HuH-7.5 (cell line): ENCODE results near the gene ELP4.

Source experiments
- DNase-seq: peaks from one replicate; pipeline ENCODE4 v3.0.0; 2011; ENCODE audit warnings: low spot score

The ELP4 gene

DNA sequence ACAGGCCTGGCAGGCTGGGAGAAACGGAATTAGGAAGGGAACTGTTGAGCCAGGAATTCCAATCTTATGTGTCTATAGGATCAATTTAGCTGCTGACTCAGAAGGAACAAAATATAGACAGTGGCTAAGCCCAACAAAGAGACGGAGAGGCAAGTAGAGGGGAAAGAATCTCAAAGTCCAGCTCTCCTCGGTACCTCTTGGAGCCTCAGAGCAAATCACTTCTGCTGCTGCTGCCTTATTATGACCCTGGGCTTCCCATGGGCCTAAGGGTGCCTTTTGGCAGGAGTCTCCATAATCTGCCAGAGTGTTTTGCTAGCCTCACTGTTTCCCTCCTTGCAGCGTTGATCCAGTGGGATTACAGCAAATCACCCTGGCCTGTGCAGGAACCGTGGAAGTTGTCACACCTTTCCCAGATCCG lies 269.8 kb downstream of the ELP4 start:
- DNase-seq, result no peak

DNA sequence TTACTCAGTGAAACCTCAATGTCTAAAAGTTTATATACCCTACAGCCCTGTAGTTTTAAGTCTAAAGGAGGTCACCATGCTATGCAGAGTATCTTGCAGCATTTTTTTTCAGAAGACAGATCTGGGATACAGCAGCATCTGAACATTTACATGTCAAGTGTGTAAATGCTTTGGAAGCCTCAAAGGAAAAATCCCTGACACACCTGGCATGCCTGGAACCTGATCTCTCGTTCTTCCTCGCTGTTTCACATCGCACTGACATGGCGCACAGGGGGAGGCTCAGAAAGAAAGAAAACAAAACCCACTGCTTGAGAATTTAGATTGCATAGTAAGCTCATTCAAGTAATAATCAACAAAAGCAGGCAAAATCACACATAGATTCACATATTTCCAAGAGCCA lies 270.5 kb downstream of the ELP4 start:
- DNase-seq, result no peak

DNA sequence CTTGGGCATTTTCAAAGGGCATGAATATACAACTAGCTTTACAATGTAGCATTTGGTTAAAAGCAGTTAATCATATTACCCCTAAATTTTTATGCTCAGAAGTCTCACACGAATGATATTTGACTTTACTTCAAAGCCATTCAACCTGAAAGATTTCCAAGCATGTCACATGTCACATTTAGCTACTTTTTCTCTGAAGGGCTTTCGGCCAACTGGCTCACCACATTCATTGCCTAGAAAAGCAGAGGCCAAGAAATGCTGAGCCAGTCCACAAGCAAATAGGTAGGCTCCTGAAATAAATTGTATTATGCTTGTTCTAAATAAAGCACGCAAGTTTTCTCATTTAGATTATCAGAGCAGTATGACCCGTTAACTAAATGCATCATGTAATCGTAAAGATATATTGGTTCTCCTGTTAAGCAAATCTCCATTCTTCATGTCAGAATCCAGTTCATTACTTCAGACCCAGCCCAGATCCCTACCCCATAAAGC lies 271.0 kb downstream of the ELP4 start:
- DNase-seq, result no peak

DNA sequence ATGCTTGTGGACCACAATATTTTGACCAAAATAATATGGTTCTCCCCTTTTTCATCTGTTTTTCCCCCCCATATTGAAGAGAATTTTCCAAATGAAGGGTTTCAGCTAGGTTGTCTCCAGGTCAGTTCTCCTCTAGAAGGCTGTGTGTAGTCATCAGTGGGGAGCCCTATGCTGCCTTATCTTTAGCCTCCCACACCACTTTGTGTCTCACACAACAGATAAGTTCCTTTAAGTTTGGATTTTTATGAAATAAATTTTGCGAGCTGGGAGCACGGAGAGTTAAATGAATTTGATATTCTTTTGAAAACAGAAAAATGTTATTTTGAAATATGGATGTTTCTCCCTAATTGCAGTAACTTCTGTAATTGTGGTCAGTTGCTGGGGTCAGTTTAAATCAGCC lies 272.7 kb downstream of the ELP4 start:
- DNase-seq, result no peak

DNA sequence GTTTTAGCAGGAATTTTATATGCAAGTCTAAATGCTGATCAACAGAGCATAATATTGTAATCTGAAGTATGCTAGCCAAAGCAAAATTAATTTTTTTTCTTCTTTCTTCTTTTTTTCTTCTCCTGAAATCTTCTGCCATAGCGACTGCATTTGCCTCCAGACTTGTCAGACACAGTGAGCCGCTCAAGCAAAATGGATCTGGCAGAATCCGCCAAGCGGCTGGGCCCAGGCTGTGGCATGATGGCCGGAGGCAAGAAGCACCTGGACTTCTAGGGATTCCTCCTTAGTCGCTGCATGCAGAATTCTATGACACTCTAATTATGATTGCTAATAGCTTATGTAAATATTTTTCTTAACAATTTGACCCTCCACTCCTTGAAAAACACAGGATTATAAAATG lies 273.7 kb downstream of the ELP4 start:
- no peak for DNase-seq

DNA sequence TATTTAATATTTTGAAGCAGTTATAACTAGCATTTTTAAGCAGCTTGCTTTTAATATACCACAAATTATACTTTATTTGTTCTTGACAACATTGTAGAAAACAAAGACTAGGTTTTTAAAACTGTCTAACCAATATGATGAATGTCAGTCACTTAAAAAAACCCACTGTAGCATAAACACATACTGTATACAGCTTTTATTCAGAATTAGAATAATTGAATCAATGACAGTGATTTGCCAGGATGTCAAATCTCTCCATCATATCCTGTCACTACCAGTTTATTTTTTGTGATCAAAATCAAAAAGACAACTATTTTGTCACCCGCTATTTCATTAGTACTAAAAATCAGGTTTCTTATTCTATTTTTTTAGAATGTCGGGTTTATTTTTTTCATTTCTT lies 275.0 kb downstream of the ELP4 start:
- DNase-seq, result no peak

DNA sequence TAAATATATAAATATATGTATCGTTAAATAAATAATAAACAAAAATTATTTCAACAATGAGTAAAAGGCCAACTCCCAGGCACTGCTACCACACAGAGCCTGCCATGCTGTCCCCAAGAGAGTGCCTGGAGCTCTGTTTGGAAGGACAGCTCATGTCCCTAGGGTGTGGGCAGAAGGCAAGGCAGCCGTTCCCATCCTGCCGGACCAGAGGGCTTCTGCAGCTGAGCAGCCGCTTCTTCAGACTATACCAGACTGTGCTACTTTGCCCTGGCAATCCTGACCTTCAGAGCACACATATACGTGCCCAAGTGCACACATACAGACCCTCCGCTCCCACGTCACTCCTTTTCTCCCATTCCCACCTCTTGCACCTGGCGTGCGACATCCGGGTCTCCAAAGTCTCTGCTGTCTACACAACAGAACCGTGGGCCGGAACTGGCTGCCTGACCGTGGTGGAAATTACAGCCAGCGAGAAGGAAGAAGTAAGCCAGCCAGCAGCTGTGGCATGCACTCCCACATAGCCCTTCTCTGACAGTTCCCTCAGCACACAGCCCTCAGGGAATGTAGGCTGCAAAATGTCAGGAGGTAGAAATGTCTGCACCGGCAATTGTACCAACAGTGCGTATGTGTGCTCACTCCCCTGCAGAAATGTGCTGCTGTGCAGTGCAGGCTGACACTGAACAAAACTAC lies 277.6 kb downstream of the ELP4 start:
- no peak for DNase-seq

DNA sequence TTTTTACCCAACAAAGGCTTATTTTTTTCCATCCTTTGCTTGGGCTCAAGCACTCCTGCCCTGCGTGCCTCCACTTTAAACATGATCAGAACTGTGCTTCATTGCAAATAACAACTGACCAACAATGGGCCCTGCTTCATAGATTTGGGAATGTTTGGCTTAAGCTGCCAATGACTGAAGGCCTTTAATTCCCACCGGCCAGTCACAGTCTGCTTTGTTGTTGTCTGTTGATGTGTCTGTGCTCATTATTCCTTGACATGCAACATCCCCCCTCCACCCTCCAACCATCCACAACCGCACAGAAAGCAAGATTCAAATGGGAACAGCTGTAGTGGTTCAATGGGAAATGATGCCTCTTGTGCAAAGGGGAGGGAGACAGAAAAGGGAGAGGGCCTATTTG lies 278.5 kb downstream of the ELP4 start:
- DNase-seq, result no peak

DNA sequence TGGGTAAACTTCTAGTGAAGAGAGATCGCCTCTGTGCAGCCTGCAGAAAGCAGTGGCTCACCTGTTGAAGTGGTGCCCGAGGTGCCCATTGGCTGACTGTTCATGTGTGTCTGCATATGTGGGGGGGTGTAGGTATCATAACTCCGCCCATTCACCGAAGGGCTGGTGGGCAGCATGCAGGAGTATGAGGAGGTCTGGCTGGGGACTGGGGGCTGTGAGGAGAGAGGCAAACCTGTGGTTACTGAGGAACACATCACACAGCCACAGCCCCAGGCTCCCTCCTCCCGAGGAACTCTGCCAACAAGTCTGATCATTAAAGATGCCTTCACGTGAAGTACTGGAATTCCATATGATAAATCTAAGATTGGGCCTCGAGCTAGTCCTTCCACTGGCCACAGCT lies 281.1 kb downstream of the ELP4 start:
- DNase-seq, result no peak

DNA sequence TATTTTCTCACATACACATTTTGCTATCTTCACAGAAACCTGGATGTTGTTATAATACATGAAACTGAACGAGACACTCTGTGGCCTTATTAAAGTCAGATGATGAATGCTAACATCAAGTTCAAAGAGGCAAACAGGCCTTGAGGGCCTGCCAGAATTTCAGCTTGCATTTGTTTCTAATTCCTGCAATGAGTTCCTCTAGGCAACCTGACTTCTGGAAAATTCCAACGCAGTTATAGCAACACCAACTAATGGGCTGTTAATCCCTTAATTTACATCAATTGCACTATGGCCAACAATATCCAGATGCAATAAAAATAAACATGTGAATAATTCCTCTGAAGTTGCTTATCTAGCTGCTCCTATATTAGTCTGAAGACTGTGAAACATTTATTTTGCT lies 282.5 kb downstream of the ELP4 start:
- no peak for DNase-seq

DNA sequence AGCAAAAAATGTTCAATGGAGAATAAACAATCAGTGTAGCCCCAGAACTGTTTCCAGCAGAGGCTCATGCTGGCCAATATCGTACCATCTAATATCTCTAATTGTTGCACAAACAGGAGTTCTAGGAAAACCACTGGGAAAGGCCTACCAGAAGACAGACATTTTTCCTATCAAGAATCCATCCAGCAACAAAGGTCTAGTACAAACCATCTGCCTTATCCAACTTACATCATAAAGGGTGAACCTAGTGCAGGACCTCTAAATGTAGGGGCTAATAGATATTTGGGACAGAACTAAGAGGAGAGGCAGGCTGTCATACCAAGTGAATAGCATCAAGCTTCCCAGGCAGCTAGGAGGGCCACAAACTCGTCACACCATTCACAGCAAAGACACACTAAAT lies 282.9 kb downstream of the ELP4 start:
- no peak for DNase-seq

DNA sequence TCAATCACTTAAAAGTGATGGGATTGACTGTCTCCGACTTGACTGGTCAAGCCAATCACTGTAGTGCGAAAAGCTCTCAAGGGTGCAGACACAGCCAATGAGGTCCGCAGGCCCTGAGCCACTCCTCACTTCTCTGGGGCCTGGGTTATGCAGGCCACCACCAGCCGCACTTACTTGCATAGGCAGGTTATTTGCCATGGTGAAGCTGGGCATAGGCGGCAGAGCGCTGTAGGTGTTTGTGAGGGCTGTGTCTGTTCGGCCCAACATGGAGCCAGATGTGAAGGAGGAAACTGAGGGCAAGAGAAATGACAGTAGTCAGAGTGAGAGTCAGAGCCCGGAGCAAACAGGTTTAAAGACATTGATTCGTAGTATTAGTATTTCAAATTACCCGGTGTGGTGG lies 283.7 kb downstream of the ELP4 start:
- DNase-seq, result no peak

DNA sequence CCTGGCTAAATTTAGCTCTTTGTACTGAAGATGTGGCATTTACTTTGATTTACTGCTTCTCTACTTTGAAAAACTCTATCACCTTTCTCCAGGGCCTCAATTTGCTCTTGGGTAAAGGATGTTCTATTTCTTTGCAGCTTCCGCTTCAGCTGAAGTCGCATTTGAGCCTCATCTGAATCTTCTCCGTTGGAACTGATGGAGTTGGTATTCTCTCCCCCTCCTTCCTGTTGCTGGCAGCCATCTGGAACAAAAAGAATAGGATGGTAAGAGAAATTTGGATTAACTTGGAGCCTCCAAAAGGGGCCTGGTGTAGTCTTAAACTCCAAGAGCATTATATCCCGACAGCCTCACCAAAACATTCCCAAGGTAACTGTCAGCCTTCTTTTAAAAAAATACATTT lies 285.0 kb downstream of the ELP4 start:
- no peak for DNase-seq

DNA sequence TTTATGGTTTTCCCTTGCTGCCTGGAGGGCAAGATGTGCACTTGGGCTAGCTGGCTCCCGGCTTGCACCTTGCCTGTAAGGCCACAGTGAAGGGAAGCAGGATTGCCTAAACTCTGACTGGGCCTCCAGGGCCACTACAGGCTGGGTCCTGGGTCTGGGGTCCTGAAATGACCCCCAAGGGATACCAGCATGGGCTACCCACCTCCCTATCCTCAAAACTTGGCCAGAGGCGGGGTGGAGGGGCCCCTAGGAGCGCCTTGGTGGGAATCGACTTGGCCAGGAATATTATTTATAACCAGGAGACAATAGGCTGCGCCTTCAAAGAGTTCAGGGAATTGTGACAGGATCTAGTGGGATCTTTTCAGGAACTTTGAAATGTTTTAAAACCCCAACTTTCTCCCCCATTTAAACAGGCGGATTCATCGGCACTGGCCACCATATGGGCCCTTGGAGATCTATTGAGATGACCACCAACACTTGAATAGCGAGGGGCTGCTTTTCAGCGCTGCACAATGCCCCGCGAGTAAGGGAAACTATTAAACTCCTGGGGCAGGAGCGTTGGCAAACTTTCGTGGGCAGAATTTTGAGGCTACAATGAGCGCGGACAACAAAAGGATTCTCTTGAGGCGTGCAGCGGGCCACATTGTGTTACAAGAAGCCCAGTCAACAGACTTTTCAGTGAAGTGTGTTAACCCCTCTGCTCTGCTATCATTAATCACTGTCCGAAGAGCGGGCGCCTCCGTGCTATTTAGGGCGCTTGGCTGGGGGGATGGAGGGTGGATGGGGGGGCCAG lies 286.3 kb downstream of the ELP4 start:
- no peak for DNase-seq

DNA sequence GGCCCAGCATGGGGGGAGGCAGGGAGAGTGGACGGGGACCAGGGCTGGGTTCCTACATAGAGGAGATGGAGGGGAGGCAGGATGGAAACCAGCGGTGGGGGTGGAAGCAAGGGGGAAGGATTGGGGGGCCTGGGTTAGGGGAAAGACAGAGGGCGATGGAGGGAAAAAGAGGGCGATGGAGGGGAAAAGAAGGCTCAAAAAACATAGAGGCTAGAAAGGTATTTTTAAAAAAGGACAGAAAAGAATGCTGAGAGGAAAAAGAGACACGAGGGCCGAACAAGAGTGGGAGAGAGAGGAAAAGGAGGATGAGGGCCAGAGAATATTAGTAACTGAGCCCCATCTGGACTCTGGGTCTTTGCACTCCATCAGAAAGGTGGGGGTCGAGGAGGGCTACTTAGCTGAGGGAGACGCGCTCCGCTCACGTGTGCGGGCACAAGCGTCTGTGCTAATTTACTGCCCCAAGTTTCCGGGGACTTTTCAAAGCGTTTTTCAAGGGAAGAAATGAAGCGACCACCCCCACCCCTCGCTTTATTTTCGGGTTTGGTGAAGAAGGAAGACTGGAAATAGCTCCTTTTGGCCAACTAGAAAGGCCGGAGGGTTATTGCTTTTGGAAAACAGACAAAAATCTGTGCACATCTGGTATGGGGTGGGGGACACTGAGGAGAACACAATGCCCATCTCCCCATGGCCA lies 287.1 kb downstream of the ELP4 start:
- DNase-seq, result no peak

DNA sequence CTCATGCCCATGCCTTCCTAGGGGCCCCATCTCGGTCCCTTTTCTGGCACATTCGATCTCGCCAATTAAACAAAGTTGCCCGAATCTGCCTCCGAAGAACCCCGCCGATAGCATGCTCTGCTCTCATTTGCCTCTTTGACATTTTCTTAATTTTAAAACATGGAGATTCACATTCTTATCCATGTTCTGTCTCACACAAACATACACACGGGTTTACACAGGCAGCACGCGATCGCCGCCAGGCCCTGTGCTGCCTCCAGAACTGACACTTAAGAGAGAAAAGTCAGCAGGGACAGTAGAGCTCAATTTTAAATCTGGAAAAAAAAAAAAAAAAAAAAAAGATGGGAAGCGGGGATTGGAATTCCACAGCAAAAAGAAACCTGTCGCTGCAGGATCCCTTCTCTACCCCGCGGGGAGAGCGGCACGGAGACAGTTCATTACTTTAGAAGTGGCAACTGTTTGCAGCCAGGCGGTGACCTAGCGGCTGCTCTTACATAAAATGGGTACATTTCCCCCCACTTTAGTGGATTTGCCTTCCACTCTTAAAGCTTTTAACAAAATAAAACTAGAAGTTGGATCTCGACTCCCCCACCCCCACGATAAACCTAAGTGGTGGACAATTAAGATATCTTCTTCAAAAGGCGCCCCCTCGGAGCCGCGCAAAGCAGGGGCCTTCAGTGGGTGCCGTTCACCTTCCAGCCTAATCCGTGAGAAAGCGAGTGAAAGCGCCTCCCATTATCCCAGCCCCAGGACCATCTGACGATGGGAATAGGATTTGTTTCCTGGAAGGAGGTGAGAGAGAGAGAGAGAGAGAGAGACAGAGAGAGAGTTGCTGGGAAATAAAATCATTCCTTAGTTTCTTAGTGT lies 287.9 kb downstream of the ELP4 start:
- no peak for DNase-seq

DNA sequence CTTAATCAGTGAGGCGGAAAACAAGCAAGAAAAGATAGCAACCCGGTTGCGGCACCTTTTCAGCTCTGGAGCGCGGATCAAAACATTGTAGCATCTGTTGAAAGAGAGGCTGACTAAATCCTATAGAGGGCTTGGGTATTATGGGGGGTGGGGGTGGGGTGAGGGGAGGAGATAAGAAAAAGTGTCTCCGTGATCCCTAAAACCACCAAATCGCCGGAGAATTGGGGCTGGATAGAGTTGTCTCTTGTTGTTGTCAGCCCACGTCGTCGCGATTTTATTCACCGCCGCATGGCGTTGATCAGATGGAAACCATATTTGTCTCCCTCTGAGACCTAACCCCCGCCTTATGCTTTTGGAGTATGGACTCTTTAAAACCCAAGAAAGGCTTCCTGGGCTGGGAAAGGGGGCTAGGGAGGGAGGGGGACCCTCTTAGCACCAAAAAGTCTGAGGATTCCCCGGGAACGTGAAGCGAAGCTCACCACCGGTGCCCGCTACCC lies 288.5 kb downstream of the ELP4 start:
- no peak for DNase-seq

DNA sequence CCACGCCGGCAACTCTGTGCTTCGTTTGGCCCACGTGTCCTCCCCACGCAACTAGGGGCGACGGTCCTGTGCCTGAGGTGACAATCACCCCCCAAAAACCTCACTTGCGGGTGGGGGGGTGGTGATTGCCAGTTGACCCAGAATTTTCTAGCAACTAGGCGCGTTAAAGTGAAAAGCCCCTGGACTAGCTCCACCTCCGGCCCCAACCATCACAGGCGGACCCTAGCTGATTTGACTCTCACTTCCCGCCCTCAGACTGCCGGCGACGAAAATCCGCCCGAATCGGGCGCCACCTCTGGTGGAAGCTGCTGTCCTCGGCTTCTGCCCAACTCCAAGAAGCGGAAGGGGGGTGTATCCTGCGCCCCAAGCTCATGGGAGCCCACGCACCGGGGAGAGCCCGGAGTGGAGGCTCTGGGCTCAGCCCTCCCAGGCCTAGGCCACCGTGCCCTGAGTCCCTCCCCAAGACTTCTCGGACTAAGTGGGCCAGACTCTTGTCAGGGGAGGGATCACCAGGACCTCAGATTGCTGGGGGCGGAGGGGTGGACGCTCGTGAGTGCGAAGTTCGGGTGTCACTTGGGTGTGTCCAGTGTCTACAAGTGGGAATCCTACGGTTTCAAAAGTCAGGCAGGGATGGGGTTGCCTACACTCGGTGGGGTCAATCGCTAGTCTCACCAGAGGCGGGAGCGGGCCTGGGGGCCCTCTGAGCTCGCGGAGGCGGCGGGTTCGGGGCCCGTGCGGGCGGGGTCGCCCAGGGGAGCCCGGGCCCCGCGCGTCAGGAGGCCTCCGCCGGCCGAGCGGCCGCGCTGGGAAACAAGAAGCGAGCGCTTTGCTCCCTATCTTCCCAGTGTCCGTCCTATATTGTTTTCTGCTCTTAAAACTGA lies 289.2 kb downstream of the ELP4 start:
- no peak for DNase-seq

DNA sequence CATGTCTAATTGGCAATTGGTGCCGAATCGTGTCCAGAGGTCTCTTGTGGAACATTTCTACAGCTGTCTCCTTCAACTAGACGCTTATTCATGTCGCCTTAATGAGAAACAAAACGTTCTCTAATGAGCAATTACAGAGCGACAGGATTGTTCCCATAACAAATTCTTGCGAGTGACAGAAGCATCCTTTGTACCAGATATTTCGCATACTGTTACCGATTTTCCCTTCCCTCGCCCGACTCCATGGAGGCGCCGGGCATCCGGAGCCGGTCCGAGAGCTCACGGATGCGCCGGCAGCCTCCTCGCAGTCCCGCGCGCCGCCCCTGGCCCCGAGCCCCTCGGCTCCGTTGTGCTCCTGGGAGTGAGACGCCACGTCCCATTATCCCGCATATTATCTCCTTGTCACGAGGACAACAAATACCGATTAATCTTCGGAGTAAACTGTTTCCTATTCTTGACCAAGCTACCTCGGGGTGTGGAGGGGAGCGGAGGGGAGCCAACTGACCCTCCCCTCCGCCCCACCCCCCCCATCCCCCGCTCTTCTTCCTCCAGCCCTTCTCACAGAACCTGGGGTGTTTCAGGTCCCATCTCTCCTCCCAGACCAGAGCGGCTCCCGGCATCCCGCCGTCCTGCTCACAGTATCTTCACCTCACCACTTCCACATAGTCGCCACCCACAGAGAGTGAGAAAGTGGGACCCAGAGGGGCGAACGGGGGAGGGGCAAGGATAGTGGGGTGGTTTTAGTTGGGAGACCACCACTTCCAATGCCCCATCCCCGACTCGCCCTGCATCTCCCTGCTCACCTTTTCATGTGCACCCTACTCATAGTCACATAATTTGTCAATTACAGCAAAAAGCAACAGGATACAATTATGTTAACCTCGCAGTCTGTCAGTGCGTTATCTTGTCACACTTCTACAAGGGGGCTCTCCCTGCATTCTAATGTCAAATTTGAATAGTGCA lies 290.1 kb downstream of the ELP4 start:
- DNase-seq, result no peak
